WERI-Rb-1 (cell line): ENCODE data around the gene FSTL1.

Experiments
- DNase-seq: peaks from one replicate; pipeline ENCODE4 v3.0.0-alpha.2; 2020
- H3K27ac ChIP-seq: fragments of 250-450 bp; sonication (Bioruptor Pico); 2 replicates; pipeline ENCODE4 v1.5.1; 2020; ENCODE audit warnings: mild to moderate bottlenecking, moderate library complexity
- H3K27me3 ChIP-seq: fragments of 250-450 bp; sonication (Bioruptor Pico); 2 replicates; pipeline ENCODE4 v1.5.1; 2021; ENCODE audit warnings: mild to moderate bottlenecking, low read depth, moderate library complexity; ENCODE audit not compliant: insufficient read depth, severe bottlenecking
- H3K36me3 ChIP-seq: fragments of 250-450 bp; sonication (Bioruptor Pico); 2 replicates; pipeline ENCODE4 v1.5.1; 2020; ENCODE audit warnings: mild to moderate bottlenecking, moderate library complexity
- H3K4me3 ChIP-seq: 2 replicates; pipeline ENCODE4 v1.5.1; 2011; ENCODE audit warnings: low read depth, mild to moderate bottlenecking, control low read depth, low read length
- H3K9me3 ChIP-seq: fragments of 250-450 bp; sonication (Bioruptor Pico); 2 replicates; pipeline ENCODE4 v1.5.1; 2021; ENCODE audit warnings: mild to moderate bottlenecking, moderate library complexity; ENCODE audit not compliant: severe bottlenecking
- CTCF ChIP-seq: IDR thresholded peaks from 2 replicates; pipeline ENCODE4 v1.5.1; 2011; ENCODE audit warnings: low read depth, mild to moderate bottlenecking, control low read depth, inconsistent platforms, low read length

Gene FSTL1

GRCh38 chr3:120418866-120419490 is 31.8 kb downstream of the FSTL1 start:
- H3K36me3 ChIP-seq, result no peaks in the 10 kb centered on the region
- peak overlapping the region; percentile 59 for H3K27ac ChIP-seq

GRCh38 chr3:120418446-120418845 is 32.3 kb downstream of the FSTL1 start:
- peak overlapping the region; percentile 59 for H3K27ac ChIP-seq
- no peak for DNase-seq
- H3K9me3 ChIP-seq, result no peaks in the 10 kb centered on the region
- TF ChIP-seq CTCF, result no peak
- H3K27me3 ChIP-seq, result no peaks in the 10 kb centered on the region
- no peak overlapping the region for H3K4me3 ChIP-seq
- H3K36me3 ChIP-seq, result no peaks in the 10 kb centered on the region

More at GRCh38 chr3:120418866-120419490, 31.8 kb downstream of the FSTL1 start:
- H3K27me3 ChIP-seq, result no peaks in the 10 kb centered on the region
- TF ChIP-seq CTCF, result peak; percentile 95
- H3K4me3 ChIP-seq, result no peak overlapping the region
- peak; percentile 81 for DNase-seq
- no peaks in the 10 kb centered on the region for H3K9me3 ChIP-seq

- Histone ChIP-seq H3K4me3 (peak overlapping the region; percentile 27), H3K9me3 (no peaks in the 10 kb centered on the region), H3K27me3 (no peaks in the 10 kb centered on the region), H3K27ac (peak overlapping the region; percentile 70), H3K36me3 (peaks cover 9% of the 10 kb centered on the region)
- TF ChIP-seq CTCF, result peak; percentile 78
- DNase-seq, result peak; percentile 95
These were observed 33.4 kb downstream of the FSTL1 start for GRCh38 chr3:120417272-120417911.

GRCh38 chr3:120416868-120417267 is 33.9 kb downstream of the FSTL1 start:
- H3K27me3 ChIP-seq, result no peaks in the 10 kb centered on the region
- H3K36me3 ChIP-seq, result peaks cover 9% of the 10 kb centered on the region
- no peak for TF ChIP-seq CTCF
- DNase-seq, result no peak
- H3K27ac ChIP-seq, result peak overlapping the region; percentile 50
- H3K9me3 ChIP-seq, result no peaks in the 10 kb centered on the region
- H3K4me3 ChIP-seq, result no peak overlapping the region

GRCh38 chr3:120415756-120416155 is 35.0 kb downstream of the FSTL1 start:
- Histone ChIP-seq H3K27ac (no peak overlapping the region; the same call in 1 of the 2 replicates), H3K9me3 (no peaks in the 10 kb centered on the region), H3K27me3 (no peaks in the 10 kb centered on the region), H3K4me3 (no peak overlapping the region), H3K36me3 (peaks cover 18% of the 10 kb centered on the region)
- DNase-seq, result peak; percentile 37
- no peak for TF ChIP-seq CTCF
